ENCODE results near the gene GLT8D1.
"Not testable (repeated sequence)": the region's sequence is repeated elsewhere in the genome, so short reads cannot be mapped to it uniquely, and the experiment has no call there.

DNA sequence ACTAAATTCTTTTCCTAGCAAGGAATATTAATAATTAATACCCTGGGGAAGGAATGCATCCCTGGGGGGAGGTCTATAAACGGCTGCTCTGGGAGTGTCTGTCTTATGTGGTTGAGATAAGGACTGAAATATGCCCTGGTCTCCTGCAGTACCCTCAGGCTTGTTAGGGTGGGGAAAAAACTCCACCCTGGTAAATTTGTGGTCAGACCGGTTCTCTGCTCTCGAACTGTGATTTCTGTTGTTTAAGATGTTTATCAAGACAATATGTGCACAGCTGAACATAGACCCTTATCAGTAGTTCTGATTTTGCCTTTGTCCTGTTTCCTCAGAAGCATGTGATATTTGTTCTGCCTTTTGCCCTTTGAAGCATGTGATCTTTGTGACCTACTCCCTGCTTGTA, 23.2 kb upstream of the GLT8D1 start:
- TF ChIP-seq, protein P1, sequence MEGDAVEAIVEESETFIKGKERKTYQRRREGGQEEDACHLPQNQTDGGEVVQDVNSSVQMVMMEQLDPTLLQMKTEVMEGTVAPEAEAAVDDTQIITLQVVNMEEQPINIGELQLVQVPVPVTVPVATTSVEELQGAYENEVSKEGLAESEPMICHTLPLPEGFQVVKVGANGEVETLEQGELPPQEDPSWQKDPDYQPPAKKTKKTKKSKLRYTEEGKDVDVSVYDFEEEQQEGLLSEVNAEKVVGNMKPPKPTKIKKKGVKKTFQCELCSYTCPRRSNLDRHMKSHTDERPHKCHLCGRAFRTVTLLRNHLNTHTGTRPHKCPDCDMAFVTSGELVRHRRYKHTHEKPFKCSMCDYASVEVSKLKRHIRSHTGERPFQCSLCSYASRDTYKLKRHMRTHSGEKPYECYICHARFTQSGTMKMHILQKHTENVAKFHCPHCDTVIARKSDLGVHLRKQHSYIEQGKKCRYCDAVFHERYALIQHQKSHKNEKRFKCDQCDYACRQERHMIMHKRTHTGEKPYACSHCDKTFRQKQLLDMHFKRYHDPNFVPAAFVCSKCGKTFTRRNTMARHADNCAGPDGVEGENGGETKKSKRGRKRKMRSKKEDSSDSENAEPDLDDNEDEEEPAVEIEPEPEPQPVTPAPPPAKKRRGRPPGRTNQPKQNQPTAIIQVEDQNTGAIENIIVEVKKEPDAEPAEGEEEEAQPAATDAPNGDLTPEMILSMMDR (IDR thresholded peaks at IDR 0.05) = not testable (repeated sequence)
- not testable (repeated sequence) for TF ChIP-seq EZH2 (IDR thresholded peaks at IDR 0.05; ENCODE audit: borderline replicate concordance, insufficient read depth, low read depth, low read length, poor library complexity, severe bottlenecking)
